HG02763 (cell line): ENCODE measurements around the gene UGT1A8.
"Not testable (repeated sequence)": the region's sequence is repeated elsewhere in the genome, so short reads cannot be mapped to it uniquely, and the experiment has no call there.

Source experiments
- ATAC-seq: cut with Tn5 transposase; IDR thresholded peaks from one replicate; pipeline ENCODE4 v1.9.1; 2021; ENCODE audit warnings: mild to moderate bottlenecking, moderate library complexity; ENCODE audit not compliant: unreplicated experiment

The UGT1A8 gene

GRCh38 chr2:233711312-233712008 is 94.0 kb downstream of the UGT1A8 start:
- no peak for ATAC-seq

DNA sequence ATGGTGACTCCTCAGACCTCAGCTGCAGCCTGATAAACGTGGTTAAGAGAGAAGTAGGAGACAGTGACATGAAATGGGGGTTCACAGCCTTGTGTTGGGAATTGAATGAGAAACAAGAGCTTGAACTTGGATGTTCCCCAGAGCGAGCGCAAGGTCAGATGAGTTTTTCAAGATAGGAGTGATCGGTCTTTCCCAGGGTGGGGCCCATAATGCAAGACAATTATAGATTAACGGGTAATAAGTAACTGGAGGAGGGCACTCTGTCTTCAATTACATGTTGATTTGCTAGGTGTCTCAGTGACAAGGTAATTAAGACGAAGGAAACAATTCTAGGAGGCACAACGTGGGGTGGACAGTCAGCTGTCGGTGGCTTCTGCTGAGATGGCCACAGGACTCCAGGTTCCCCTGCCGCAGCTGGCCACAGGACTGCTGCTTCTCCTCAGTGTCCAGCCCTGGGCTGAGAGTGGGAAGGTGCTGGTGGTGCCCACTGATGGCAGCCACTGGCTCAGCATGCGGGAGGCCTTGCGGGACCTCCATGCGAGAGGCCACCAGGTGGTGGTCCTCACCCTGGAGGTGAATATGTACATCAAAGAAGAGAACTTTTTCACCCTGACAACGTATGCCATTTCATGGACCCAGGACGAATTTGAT is 95.3 kb downstream of the UGT1A8 start, which contains the start of gene UGT1A5:
Gene UGT1A5, plus strand, starts transcription at position 297 of the 651 bp plus-strand sequence. Its CDS starts 85 bp downstream, at position 382.
- no peak for ATAC-seq

- ATAC-seq = no peak
Measured at GRCh38 chr2:233713262-233713615, 95.8 kb downstream of the UGT1A8 start.

GRCh38 chr2:233714121-233714520 is 96.7 kb downstream of the UGT1A8 start:
- no peak for ATAC-seq

GRCh38 chr2:233718552-233718951 is 101.1 kb downstream of the UGT1A8 start, which contains the start of gene UGT1A4:
Gene UGT1A4, plus strand, starts transcription at chr2:233718736. Its CDS starts 85 bp downstream, at chr2:233718821.
- no peak for ATAC-seq

GRCh38 chr2:233728723-233729301 is 111.4 kb downstream of the UGT1A8 start, which contains the start of gene UGT1A3:
Gene UGT1A3, plus strand, starts transcription at chr2:233729042. Its CDS starts 85 bp downstream, at chr2:233729127.
- ATAC-seq = no peak

- not testable (repeated sequence) for ATAC-seq
Measured at GRCh38 chr2:233736868-233737653, 119.6 kb downstream of the UGT1A8 start.

DNA sequence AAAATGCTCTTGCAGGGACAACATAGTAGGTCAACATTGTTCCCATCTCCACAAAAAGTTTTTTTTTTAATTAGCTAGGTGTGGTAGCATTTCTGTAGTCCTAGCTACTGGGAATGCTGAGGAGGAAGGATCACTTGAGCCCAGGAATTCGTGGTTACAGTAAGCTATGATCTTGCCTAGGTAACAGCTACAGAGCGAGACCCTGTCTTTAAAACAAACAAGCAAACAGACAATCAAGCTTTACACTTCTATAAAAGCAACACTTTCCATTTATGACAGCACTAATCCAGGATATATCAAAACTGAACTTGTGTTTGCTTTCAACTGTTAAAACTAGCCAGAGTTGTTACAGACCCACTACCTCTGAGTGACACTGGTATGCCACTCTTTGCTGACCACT is 123.4 kb downstream of the UGT1A8 start:
- no peak for ATAC-seq

- no peak for ATAC-seq
Measured at GRCh38 chr2:233743464-233744259, 126.2 kb downstream of the UGT1A8 start.

- no peak for ATAC-seq
Measured at GRCh38 chr2:233745073-233745755, 127.8 kb downstream of the UGT1A8 start.

DNA sequence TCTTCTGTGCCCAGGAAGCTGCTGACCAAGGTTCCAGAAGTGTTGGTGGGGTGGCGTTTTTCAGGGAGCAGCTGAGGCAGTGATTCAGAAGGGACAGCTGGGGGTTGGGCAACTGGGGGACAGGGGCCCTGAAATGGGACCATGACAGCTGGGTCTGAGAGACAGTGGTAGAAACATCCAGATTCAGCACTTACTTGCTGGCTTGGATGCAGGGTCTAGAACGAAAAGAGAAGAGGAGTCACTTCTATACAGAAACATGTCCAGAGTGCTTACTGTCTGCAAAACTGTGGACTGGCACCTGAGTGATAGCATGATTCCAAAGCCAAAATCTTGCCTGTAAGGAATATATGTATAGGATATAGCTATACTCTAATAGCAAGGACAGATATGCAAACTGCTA is 128.4 kb downstream of the UGT1A8 start:
- ATAC-seq = not testable (repeated sequence)

- no peak for ATAC-seq
Measured at GRCh38 chr2:233746475-233747282, 129.2 kb downstream of the UGT1A8 start.

GRCh38 chr2:233747283-233747544 is 129.8 kb downstream of the UGT1A8 start:
- ATAC-seq = no peak

DNA sequence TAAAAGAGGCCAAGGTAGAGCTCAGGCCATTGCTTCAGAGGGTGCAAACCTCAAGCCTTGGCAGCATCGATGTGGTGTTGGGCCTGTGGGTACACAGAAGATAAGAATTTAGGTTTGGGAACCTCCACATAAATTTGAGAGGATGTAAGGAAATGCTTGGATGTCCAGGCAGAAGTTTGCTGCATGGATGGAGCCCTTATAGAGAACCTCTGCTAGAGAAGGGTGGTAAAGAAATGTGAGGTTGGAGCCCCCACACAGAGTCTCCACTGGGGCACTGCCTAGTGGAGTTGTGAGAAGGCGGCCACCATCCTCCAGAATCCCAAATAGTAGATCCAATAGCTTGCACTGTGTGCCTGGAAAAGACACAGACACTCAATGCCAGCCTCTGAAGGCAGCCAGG is 133.3 kb downstream of the UGT1A8 start:
- ATAC-seq = not testable (repeated sequence)

GRCh38 chr2:233751212-233752009 is 134.0 kb downstream of the UGT1A8 start:
- ATAC-seq = not testable (repeated sequence)

GRCh38 chr2:233754872-233755611 is 137.6 kb downstream of the UGT1A8 start:
- no peak for ATAC-seq

DNA sequence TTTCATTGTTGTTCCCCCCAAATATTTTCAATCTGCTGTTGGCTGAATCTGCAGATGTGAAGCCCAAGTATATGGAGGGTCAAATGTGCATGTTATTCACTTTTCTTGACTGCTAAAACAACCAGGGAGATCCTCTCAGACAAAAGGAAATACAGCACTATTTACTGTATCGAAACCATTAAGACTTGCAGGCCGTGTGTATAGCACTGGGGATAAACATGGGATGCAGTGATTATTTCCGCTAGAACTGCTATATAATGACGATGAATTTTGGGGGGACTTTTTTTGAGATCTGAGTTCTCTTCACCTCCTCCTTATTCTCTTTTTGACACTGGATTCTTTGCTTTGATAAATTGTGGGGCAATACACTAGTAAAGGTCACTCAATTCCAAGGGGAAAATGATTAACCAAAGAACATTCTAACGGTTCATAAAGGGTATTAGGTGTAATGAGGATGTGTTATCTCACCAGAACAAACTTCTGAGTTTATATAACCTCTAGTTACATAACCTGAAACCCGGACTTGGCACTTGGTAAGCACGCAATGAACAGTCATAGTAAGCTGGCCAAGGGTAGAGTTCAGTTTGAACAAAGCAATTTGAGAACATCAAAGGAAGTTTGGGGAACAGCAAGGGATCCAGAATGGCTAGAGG is 139.1 kb downstream of the UGT1A8 start:
- no peak for ATAC-seq
